GM18951 (cell line): ENCODE measurements around the gene CCDC134.
A peak's percentile ranks its signal among the peaks of the same experiment; 100 is the strongest.

ENCODE experiments used
- POLR2A ChIP-seq: IDR thresholded peaks from 4 replicates; pipeline ENCODE4 v1.6.1; 2011; ENCODE audit warnings: mild to moderate bottlenecking; ENCODE audit not compliant: insufficient read length, insufficient read depth; ENCODE audit errors: extremely low read depth
- in situ Hi-C: fragments of 300-500 bp; cut with MboI; formaldehyde crosslinking; loops from one replicate; pipeline ENCODE4 v1.12.0; 2022; ENCODE audit warnings: low sequenced_read_pairs, mixed read lengths, inconsistent platforms; ENCODE audit not compliant: unreplicated experiment

Gene CCDC134

GRCh38 chr22:41775976-41776375, 24.5 kb upstream of the CCDC134 start:
- no peak for TF ChIP-seq POLR2A
- in situ Hi-C loops = no loop called here

DNA sequence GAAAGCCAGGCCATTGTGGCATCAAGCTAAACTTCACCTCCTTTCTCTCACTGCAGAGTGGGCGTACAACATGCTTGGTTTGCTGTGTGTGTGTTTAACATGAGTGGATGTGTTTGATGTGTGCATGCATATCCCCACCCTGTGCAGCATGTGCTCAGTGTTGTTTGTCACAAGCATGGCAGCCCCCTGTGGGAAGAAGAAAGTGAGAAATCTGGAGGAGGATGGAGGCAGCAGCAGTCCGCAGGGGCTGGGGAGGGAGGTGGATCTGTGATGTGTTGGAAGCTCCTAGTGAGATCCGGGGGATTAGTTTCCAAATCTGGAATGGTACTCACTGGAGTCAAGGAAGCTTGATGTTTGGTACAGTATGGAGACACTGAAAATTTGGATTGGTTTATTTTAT, 24.1 kb upstream of the CCDC134 start:
- no peak for TF ChIP-seq POLR2A
- in situ Hi-C loops = no loop called here

- no peak for TF ChIP-seq POLR2A
- in situ Hi-C loops = no loop called here
These were observed 22.6 kb upstream of the CCDC134 start for GRCh38 chr22:41777749-41778425.

DNA sequence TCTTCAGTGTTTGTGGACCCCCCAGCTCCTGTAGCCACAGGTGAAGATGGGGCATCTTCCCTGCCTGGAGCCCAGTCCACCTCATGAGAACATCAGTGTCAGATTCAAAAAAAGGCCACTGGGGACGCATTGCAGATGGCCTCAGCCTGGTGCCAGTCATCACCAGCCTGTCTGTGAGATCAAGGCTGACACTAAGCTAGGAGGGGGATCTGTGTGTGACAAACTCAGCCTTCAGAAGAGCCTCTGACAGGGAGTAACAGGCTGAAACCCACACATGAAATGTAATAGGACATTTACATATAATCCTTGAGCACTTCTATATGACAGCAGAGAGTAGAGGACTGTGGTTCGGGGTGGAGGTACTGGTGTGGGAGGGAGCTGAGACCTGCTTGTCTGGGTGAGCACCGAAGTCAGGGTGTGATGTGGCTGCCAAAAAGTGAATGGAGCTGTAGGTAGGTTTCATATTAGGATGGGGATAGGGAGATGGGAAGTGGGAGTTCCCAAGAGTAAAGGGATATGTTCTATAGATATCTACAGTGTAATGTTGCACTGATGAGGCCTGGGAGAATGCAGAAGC, 20.5 kb upstream of the CCDC134 start:
- no peak for TF ChIP-seq POLR2A
- in situ Hi-C loops = no loop called here

GRCh38 chr22:41780746-41781505, 19.6 kb upstream of the CCDC134 start:
- in situ Hi-C loops = no loop called here
- TF ChIP-seq POLR2A = peak; percentile 79

GRCh38 chr22:41781507-41781906, 19.0 kb upstream of the CCDC134 start:
- TF ChIP-seq POLR2A = no peak

DNA sequence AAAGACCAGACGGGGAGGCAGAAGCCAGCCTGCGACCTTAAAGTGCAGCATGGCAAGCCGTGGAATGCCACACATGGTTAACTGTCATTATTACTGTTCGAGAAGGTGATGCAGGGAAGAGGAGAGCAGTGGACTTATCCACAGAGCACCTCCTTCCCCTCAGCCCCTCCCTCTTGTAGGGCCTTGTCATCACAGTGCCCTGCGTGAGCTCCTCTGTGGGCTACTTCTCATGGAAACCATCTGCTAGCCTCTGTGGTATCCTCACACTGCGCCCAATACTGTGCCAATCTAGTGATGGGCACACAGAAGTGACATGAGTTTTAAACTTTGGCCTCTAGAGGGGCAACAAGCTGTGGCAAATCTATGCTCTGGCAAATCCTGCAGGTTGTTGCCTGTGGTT, 18.2 kb upstream of the CCDC134 start:
- TF ChIP-seq POLR2A = no peak
- in situ Hi-C loops = no loop called here

More at GRCh38 chr22:41781507-41781906, 19.0 kb upstream of the CCDC134 start:
- in situ Hi-C loops = no loop called here

- in situ Hi-C loops = no loop called here
- no peak for TF ChIP-seq POLR2A
These were observed 17.7 kb upstream of the CCDC134 start for GRCh38 chr22:41782751-41783150.

DNA sequence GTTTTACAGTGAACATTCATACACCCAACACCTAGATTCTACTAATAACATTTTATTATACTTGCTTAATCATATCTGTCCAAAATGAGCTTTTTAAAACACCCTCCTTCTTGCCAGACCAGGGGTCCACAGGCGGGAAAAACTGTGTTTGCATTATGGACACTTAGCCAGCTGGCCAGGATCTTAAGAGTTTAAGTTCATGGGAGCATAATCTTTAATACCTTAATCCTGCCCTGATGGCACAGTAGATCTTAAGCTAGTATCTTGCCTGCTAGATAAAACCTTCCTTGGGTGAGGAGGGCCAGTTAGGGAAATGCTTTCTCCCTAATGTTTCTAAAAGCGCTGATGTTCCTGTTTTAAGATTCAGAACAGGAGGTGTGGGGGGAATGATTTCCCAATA, 13.1 kb upstream of the CCDC134 start:
- in situ Hi-C loops = no loop called here

GRCh38 chr22:41793871-41794270, 6.6 kb upstream of the CCDC134 start:
- in situ Hi-C loops = no loop called here
- no peak for TF ChIP-seq POLR2A

More for the DNA sequence above, 13.1 kb upstream of the CCDC134 start:
- TF ChIP-seq POLR2A = no peak

GRCh38 chr22:41798736-41799135, 1.7 kb upstream of the CCDC134 start:
- no peak for TF ChIP-seq POLR2A
- in situ Hi-C loops = no loop called here

DNA sequence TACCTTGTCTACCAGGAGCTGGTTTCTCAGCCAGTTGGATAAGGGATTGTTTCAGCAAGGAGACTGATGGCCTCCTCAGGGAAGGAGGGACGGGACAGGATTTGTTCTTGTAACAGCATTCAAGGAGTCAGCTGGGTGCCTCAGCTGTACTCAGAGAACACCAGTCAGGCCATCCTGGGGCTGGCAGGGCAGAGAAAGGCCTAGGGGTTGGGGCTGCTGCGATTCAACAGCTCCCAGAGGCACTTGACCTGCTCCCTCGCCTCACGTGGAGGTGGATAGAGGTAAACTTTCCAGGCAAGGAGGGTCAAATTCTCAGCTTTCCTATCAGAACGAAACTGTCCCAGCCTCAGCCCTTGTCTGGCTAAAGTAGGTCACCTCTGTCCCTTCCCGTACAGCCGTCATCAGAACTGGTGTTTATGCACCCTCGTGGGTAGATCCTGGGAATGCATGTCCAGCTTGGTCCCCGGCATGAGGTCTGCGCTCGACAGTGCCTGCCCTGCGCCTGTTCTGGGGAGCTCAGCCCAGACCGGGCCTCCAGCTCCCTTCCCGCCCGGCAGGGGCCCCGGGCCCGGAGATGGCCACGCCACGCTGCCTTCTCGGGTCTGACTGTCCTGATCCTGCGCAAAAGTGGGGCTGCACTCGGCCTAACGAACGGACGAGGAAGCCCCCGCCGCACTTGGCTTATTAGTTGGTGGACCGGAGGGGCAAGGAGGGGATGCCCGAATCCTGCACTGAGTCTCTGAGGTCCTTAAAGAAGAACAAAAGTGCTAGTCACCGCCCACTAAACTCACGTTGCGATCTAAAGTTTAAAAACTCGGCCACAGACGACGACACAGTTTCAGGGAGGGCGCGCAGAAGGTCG, 762 bp upstream of the CCDC134 start:
- in situ Hi-C loops = no loop called here

More for the DNA sequence above, 762 bp upstream of the CCDC134 start:
- TF ChIP-seq POLR2A = no peak
